ENCODE data around the gene AKAP8L.

AKAP8L gene

GRCh38 chr19:15394426-15394825, 24.4 kb downstream of the AKAP8L start:
- Histone ChIP-seq H3K4me1 (peaks cover 47% of the 10 kb centered on the region), H3K4me3 (no peak overlapping the region), H3K36me3 (peaks cover 94% of the 10 kb centered on the region), H3K4me2 (no peak overlapping the region), H3K27me3 (no peaks in the 10 kb centered on the region), H4K20me1 (peaks cover 73% of the 10 kb centered on the region), H3K9me3 (no peaks in the 10 kb centered on the region), H3K27ac (no peak overlapping the region), H3K9ac (no peak overlapping the region)
- no peak for TF ChIP-seq Cebpa-rat (IDR thresholded peaks at IDR 0.05)

DNA sequence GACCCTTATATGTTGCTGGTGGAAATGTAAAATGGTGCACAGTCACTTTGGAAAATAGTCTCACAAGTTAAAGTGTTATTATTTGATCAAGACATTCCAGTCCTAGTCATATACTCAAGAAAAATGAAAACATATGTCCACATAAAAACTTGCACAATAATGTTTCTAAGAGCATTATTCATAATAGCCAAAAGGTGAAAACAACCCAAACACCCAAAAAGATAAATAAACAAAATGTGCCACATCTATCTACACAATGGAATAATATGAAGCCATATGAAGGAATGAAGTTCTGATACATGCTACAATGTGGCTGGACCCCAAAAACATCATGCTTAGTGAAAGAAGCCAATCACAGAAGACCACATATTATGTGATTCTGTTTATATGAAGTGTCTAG, 24.8 kb downstream of the AKAP8L start:
- Histone ChIP-seq H3K4me3 (no peak overlapping the region), H3K36me3 (peaks cover 94% of the 10 kb centered on the region), H3K4me2 (no peak overlapping the region), H3K4me1 (peaks cover 42% of the 10 kb centered on the region), H3K27me3 (no peaks in the 10 kb centered on the region), H3K9me3 (no peaks in the 10 kb centered on the region), H3K27ac (no peak overlapping the region), H4K20me1 (peaks cover 73% of the 10 kb centered on the region), H3K9ac (no peak overlapping the region)
- TF ChIP-seq Cebpa-rat (IDR thresholded peaks at IDR 0.05), result no peak

- H3K4me2 ChIP-seq, result no peak overlapping the region
- H3K27me3 ChIP-seq, result no peaks in the 10 kb centered on the region
- peaks cover 11% of the 10 kb centered on the region for H3K4me1 ChIP-seq
- H4K20me1 ChIP-seq, result peaks cover 62% of the 10 kb centered on the region
- no peak overlapping the region for H3K4me3 ChIP-seq
- no peak overlapping the region for H3K9ac ChIP-seq
- peaks cover 87% of the 10 kb centered on the region for H3K36me3 ChIP-seq
- no peak for TF ChIP-seq Cebpa-rat (IDR thresholded peaks at IDR 0.05)
- no peak overlapping the region for H3K27ac ChIP-seq
- H3K9me3 ChIP-seq, result no peaks in the 10 kb centered on the region
These were observed 28.0 kb downstream of the AKAP8L start for GRCh38 chr19:15390814-15391213.

DNA sequence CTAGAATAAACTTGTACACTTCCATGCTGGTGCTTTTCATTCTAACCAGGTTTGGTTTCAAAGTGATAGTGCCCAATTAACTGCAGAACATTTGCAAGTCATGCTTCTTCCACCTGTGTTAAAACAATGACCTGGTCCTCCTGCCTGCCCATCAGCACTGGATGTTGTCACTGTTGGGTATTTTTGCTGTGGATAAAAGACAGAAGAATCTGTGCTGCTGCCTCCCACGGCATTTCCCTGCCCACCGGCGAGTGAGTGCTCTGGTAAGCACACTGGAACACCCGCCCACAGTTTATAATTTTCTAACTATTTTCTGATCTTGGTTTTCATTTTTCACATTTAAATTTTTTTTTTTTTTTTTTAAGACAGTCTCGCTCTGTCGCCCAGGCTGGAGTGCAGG, 36.9 kb downstream of the AKAP8L start:
- no peak for TF ChIP-seq Cebpa-rat (IDR thresholded peaks at IDR 0.05)
- Histone ChIP-seq H3K9me3 (no peaks in the 10 kb centered on the region), H3K4me3 (no peak overlapping the region), H3K4me1 (peaks cover 23% of the 10 kb centered on the region), H3K27ac (no peak overlapping the region), H3K9ac (no peak overlapping the region), H3K27me3 (no peaks in the 10 kb centered on the region), H3K4me2 (no peak overlapping the region), H3K36me3 (peaks cover 32% of the 10 kb centered on the region), H4K20me1 (peaks cover 48% of the 10 kb centered on the region)

GRCh38 chr19:15381429-15381828, 37.4 kb downstream of the AKAP8L start:
- Histone ChIP-seq H3K9me3 (no peaks in the 10 kb centered on the region), H3K4me1 (peaks cover 27% of the 10 kb centered on the region), H3K36me3 (peaks cover 27% of the 10 kb centered on the region), H4K20me1 (peaks cover 48% of the 10 kb centered on the region), H3K4me3 (no peak overlapping the region), H3K27me3 (no peaks in the 10 kb centered on the region), H3K4me2 (no peak overlapping the region), H3K27ac (no peak overlapping the region), H3K9ac (no peak overlapping the region)
- no peak for TF ChIP-seq Cebpa-rat (IDR thresholded peaks at IDR 0.05)

DNA sequence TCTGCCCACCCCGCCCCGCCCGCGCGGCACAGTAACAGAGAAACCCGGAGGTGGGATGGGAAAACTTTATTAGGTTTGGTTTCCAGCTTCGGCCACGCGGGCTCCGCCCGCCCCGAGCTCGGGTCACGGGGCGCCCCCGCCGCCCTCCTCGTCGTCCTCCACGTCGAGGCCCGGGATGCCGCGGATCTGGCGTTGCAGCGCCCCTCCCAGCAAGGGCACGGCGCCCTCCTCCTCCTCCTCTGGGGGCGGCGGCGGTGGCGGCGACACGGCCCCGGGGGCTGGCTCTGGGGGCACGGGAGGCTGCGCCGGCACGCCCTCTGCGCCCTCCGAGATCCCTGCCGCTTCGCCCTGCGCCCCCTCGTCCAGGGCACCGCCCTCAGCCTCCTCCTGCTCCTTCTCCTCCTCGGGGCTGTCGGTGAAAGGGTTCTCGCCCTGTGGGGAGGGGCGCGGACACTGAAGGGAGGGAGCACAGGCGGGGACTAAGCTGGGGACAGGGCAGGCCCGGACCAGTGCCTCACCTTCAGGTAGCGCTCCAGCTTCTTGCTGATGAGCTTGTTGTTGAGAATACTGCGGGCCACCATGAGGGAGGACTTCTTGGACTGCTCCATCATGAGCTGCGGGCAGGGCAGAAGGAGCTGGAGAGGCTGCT, 38.7 kb downstream of the AKAP8L start:
- Histone ChIP-seq H3K27me3 (no peaks in the 10 kb centered on the region), H3K4me3 (peak overlapping the region; percentile 81), H3K27ac (peak overlapping the region; percentile 84), H3K4me1 (peaks cover 34% of the 10 kb centered on the region), H3K4me2 (peak overlapping the region; percentile 90), H4K20me1 (peaks cover 57% of the 10 kb centered on the region), H3K9ac (peak overlapping the region; percentile 82), H3K9me3 (no peaks in the 10 kb centered on the region), H3K36me3 (peaks cover 23% of the 10 kb centered on the region)
- TF ChIP-seq Cebpa-rat (IDR thresholded peaks at IDR 0.05), result no peak

- Histone ChIP-seq H3K36me3 (peaks cover 31% of the 10 kb centered on the region), H3K4me3 (peak within 1 kb of the TSS; percentile 81), H3K9ac (peak within 1 kb of the TSS; percentile 98), H3K9me3 (no peaks in the 10 kb centered on the region), H4K20me1 (peaks cover 64% of the 10 kb centered on the region), H3K27ac (peak within 1 kb of the TSS; percentile 98), H3K27me3 (no peaks in the 10 kb centered on the region), H3K4me1 (peaks cover 34% of the 10 kb centered on the region), H3K4me2 (peak within 1 kb of the TSS; percentile 96)
- TF ChIP-seq Cebpa-rat (IDR thresholded peaks at IDR 0.05), result no peak
These were observed 39.4 kb downstream of the AKAP8L start, which contains the start of gene AKAP8 for GRCh38 chr19:15379083-15379998. Gene AKAP8, minus strand, starts transcription at chr19:15379787. Its CDS starts 56 bp downstream, at chr19:15379731.

DNA sequence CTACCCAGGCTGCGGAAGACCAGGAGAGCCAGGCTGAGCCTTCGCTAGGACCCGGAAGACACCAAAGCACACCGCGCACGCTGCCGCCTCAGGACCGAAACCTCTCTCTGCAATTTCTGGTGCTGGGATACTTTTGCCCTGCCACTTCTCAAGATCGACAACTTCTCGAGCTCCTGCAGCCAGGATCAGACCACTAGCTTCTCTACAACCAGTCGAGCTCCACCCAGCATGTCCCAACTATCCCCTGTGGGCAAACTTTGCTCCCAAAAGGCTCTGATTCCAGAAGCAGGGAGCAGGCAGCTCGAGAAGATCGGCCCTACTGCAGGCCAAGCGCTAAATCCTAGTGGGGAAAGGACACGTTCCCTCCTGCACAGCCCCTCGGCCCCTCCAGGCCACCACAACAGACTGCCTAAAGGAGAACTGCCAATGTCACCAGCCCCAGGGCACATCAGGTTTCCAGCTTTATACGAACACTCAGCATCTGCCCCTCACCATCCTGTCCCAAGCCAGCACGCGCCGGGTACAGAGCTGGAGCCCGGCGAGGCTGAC, 40.2 kb downstream of the AKAP8L start:
- Histone ChIP-seq H3K36me3 (peaks cover 38% of the 10 kb centered on the region), H3K4me2 (peak overlapping the region; percentile 96), H3K9ac (peak overlapping the region; percentile 98), H3K4me1 (peaks cover 34% of the 10 kb centered on the region), H4K20me1 (peaks cover 72% of the 10 kb centered on the region), H3K27ac (peak overlapping the region; percentile 98), H3K27me3 (no peaks in the 10 kb centered on the region), H3K9me3 (no peaks in the 10 kb centered on the region), H3K4me3 (peak overlapping the region; percentile 81)
- TF ChIP-seq Cebpa-rat (IDR thresholded peaks at IDR 0.05), result no peak

DNA sequence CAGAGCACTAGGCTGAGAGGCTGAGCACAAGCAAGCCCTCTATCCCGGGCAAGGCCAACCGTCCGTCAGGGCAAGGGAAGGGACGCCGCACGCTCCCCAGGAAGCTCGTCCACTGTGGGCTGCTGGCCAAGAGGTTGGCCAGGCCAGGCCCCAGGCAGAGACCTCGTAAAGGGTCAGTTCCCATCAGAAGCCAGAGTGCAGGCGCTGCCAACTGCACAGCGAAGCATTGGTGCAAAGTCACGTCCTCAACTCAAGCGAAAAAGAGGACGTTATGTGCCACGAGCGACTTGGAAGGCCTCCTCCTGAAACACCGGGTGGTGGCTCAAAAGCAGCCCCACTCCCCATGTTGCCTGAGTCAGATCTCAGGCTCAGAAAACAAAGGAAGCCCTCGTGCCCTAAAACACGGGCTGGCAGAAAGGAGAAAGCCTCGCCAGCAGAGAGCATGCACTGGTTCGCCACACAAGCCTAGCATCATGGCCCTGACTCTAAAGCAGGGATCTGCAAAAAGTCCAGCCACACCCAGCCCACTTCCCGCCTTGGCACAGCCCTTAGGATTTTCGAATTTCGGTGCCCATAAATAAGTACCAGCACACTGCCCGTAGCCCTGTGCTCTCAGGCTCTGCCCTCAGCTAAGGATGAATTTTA, 43.9 kb downstream of the AKAP8L start:
- Histone ChIP-seq H3K4me1 (peaks cover 23% of the 10 kb centered on the region), H3K9me3 (no peaks in the 10 kb centered on the region), H4K20me1 (peaks cover 89% of the 10 kb centered on the region), H3K9ac (no peak overlapping the region), H3K4me3 (no peak overlapping the region), H3K4me2 (no peak overlapping the region), H3K36me3 (peaks cover 60% of the 10 kb centered on the region), H3K27ac (no peak overlapping the region), H3K27me3 (no peaks in the 10 kb centered on the region)
- no peak for TF ChIP-seq Cebpa-rat (IDR thresholded peaks at IDR 0.05)

Data from BLaER1 (cell line).